Calu3 (cell line): ENCODE measurements around the gene CCDC187. TPM values are rescaled to one million over a fixed set of nuclear protein-coding genes. Genes with fewer than 3 reads are reported as not detected.

Experiments used
- BruUV-seq: library from RNA; stranded (reverse); fragments of 400-500 nt; replicated peaks from 2 replicates; lab custom pipeline; 2021; lab: Mats Ljungman, UMichigan
- CTCF ChIA-PET: fragments of 300-600 bp; sonication (Branson Sonifier 250); formaldehyde crosslinking; loops from one replicate; lab custom pipeline; 2022; ENCODE audit warnings: antibody characterized with exemption; lab: Charles Lee
- DNase-seq: peaks from one replicate; pipeline ENCODE4 v3.0.0; 2022
- H3K27ac Mint-ChIP-seq: one replicate; pipeline ENCODE4 v1.8.0; 2022; ENCODE audit warnings: mixed read lengths; ENCODE audit not compliant: unreplicated experiment
- H3K27me3 Mint-ChIP-seq: one replicate; pipeline ENCODE4 v1.8.0; 2022; ENCODE audit warnings: mixed read lengths; ENCODE audit not compliant: unreplicated experiment
- H3K36me3 Mint-ChIP-seq: one replicate; pipeline ENCODE4 v1.8.0; 2022; ENCODE audit warnings: mild to moderate bottlenecking, moderate library complexity, mixed read lengths; ENCODE audit not compliant: insufficient read depth, unreplicated experiment
- H3K4me1 Mint-ChIP-seq: one replicate; pipeline ENCODE4 v1.8.0; 2022; ENCODE audit warnings: mild to moderate bottlenecking, low read depth, mixed read lengths; ENCODE audit not compliant: unreplicated experiment
- H3K4me3 Mint-ChIP-seq: one replicate; pipeline ENCODE4 v1.8.0; 2022; ENCODE audit warnings: mild to moderate bottlenecking, low read depth, moderate library complexity, mixed read lengths; ENCODE audit not compliant: unreplicated experiment
- H3K9me3 Mint-ChIP-seq: one replicate; pipeline ENCODE4 v1.8.0; 2022; ENCODE audit warnings: low read depth, mixed read lengths; ENCODE audit not compliant: unreplicated experiment
- CTCF ChIP-seq: fragments of 200-600 bp; IDR thresholded peaks from one replicate; pipeline ENCODE4 v1.8.0; 2022; ENCODE audit warnings: antibody characterized with exemption; ENCODE audit not compliant: unreplicated experiment
- intact Hi-C: fragments of 100-400 bp; cut with micrococcal nuclease; formaldehyde crosslinking; loops from one replicate; pipeline ENCODE4 v1.10.0; 2022; ENCODE audit not compliant: unreplicated experiment
- total RNA-seq: library from RNA; stranded (reverse); gene quantifications from 2 replicates; pipeline ENCODE4 v1.2.3, GENCODE V29; 2022

Gene CCDC187
- total RNA-seq, 1 experiment from 2014 or later: 0.73 TPM

GRCh38 chr9:136343884-136344269, 40.0 kb upstream of the CCDC187 start:
- Mint-ChIP-seq H3K27ac (no peak overlapping the region), H3K4me1 (no peaks in the 10 kb centered on the region), H3K36me3 (no peaks in the 10 kb centered on the region), H3K4me3 (no peak overlapping the region), H3K27me3 (no peaks in the 10 kb centered on the region), H3K9me3 (no peaks in the 10 kb centered on the region)
- DNase-seq: no peak
- TF ChIP-seq CTCF: no peak
- BruUV-seq: no TSS peak
- CTCF ChIA-PET: no interaction called here
- intact Hi-C loops: no loop called here

GRCh38 chr9:136343121-136343883, 39.4 kb upstream of the CCDC187 start:
- Mint-ChIP-seq H3K4me3 (no peak overlapping the region), H3K36me3 (no peaks in the 10 kb centered on the region), H3K27ac (no peak overlapping the region), H3K4me1 (no peaks in the 10 kb centered on the region), H3K9me3 (no peaks in the 10 kb centered on the region), H3K27me3 (no peaks in the 10 kb centered on the region)
- intact Hi-C loops: no loop called here
- no TSS peak for BruUV-seq
- no peak for TF ChIP-seq CTCF
- DNase-seq: no peak
- CTCF ChIA-PET: no interaction called here

GRCh38 chr9:136342181-136343120, 38.6 kb upstream of the CCDC187 start:
- no peak overlapping the region for H3K4me3 Mint-ChIP-seq
- H3K27me3 Mint-ChIP-seq: no peaks in the 10 kb centered on the region
- no peaks in the 10 kb centered on the region for H3K36me3 Mint-ChIP-seq
- TF ChIP-seq CTCF: no peak
- peak; percentile 51 for DNase-seq
- H3K27ac Mint-ChIP-seq: no peak overlapping the region
- no peaks in the 10 kb centered on the region for H3K9me3 Mint-ChIP-seq
- no peaks in the 10 kb centered on the region for H3K4me1 Mint-ChIP-seq
- intact Hi-C loops: no loop called here
- CTCF ChIA-PET: no interaction called here
- no TSS peak for BruUV-seq

- intact Hi-C loops: no loop called here
- TF ChIP-seq CTCF: no peak
- BruUV-seq: no TSS peak
- no peaks in the 10 kb centered on the region for H3K36me3 Mint-ChIP-seq
- no peaks in the 10 kb centered on the region for H3K27me3 Mint-ChIP-seq
- no peak for DNase-seq
- H3K4me3 Mint-ChIP-seq: no peak overlapping the region
- CTCF ChIA-PET: no interaction called here
- no peaks in the 10 kb centered on the region for H3K9me3 Mint-ChIP-seq
- no peak overlapping the region for H3K27ac Mint-ChIP-seq
- no peaks in the 10 kb centered on the region for H3K4me1 Mint-ChIP-seq
Measured at GRCh38 chr9:136341769-136342168, 37.9 kb upstream of the CCDC187 start.
